Prostate gland (tissue), 2 donors: Measurements from ENCODE around the gene PSKH1.

Experiments used
- POLR2A ChIP-seq: fragments of 450-650 bp; IDR thresholded peaks from one replicate; pipeline ENCODE4 v1.6.1; 2016; ENCODE audit warnings: antibody characterized with exemption, mild to moderate bottlenecking
- POLR2AphosphoS5 ChIP-seq: sonication (generic); formaldehyde crosslinking; IDR thresholded peaks from one replicate; pipeline ENCODE4 v1.6.1; 2017; ENCODE audit warnings: antibody characterized with exemption
- TF ChIP-seq, protein P1 (sequence below), 4 experiments: fragments of 200-600 bp in 2 of 4; fragments of 450-650 bp in 2 of 4; sonication (generic) in 2 of 4; IDR thresholded peaks; 1 replicate in 3 of 4; 2 replicates in 1 of 4; pipeline ENCODE4 v1.5.1; 2016 to 2019; ENCODE audit warnings: antibody characterized with exemption in 4 of 4, mild to moderate bottlenecking in 2 of 4, moderate library complexity in 2 of 4

DNA sequence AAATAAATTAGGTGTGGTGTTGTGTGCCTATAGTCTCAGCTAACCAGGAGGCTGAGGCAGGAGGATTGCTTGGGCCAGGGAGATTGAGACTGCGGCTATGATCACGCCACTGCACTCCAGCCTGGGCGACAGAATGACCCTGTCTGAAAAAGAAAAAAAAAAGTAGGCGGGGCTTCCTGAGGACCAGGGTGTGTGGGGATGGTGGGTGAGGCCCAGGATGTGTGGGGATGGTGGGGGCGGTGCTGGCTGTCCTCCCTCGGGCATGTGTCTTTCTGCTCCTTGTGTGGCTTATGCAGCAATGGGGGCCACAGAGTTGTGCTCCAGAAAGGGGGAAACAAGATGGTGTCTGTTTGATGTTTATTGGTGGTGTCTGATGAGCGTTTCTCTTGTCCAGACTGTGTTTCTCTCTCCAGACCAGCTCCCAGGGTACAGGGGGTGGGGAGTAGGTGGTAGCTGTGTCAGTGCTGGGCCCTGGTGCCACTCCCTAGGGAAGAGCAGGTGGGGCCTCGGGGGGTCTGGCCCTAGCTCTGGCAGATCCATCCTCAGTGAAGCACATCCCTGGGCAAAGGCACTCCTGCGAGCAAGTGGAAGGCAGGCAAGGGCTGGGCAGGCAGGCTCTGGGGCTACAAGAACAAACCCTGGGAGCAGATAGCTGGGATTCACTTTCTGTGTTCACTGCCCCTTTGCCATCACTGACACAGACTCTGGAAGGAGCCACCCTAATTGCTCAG lies 48.6 kb downstream of the PSKH1 start:
- TF ChIP-seq, protein P1, sequence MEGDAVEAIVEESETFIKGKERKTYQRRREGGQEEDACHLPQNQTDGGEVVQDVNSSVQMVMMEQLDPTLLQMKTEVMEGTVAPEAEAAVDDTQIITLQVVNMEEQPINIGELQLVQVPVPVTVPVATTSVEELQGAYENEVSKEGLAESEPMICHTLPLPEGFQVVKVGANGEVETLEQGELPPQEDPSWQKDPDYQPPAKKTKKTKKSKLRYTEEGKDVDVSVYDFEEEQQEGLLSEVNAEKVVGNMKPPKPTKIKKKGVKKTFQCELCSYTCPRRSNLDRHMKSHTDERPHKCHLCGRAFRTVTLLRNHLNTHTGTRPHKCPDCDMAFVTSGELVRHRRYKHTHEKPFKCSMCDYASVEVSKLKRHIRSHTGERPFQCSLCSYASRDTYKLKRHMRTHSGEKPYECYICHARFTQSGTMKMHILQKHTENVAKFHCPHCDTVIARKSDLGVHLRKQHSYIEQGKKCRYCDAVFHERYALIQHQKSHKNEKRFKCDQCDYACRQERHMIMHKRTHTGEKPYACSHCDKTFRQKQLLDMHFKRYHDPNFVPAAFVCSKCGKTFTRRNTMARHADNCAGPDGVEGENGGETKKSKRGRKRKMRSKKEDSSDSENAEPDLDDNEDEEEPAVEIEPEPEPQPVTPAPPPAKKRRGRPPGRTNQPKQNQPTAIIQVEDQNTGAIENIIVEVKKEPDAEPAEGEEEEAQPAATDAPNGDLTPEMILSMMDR (IDR thresholded peaks at IDR 0.05), result no peak
- TF ChIP-seq POLR2A (no peak), POLR2AphosphoS5 (no peak)
